Body of pancreas (tissue), 4 donors: Measurements from ENCODE around the gene TRIM56.

Experiments used
- POLR2A ChIP-seq, 3 donors: fragments of 450-650 bp; IDR thresholded peaks; one replicate each; pipeline ENCODE4 v1.6.1; 2016; ENCODE audit warnings: antibody characterized with exemption in 3 of 3, mild to moderate bottlenecking in 2 of 3
- TF ChIP-seq, protein P1 (sequence below), 7 experiments: fragments of 450-650 bp in 4 of 7; fragments of 200-600 bp in 3 of 7; sonication (generic) in 3 of 7; IDR thresholded peaks; one replicate each; pipeline ENCODE4 v1.5.1; 2016 to 2019; ENCODE audit warnings: antibody characterized with exemption in 7 of 7

DNA sequence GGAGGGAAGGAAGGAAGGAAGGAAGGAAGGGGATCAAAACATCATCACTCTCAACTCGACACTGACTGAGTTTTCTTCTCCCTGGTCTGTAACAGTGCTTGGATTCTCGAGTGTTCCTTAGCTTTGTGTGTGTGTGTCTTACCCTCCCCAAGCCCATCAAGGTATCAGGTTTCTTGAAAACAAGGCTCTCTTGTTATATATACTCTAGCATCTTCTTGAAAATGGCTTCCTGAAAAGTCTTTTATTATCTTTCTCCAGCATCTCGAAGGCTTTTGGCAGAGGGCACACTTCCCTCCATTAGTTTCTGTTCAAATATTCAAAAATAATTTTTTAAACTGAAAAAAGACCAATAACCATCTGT is 55.0 kb downstream of the TRIM56 start:
- TF ChIP-seq, protein P1, sequence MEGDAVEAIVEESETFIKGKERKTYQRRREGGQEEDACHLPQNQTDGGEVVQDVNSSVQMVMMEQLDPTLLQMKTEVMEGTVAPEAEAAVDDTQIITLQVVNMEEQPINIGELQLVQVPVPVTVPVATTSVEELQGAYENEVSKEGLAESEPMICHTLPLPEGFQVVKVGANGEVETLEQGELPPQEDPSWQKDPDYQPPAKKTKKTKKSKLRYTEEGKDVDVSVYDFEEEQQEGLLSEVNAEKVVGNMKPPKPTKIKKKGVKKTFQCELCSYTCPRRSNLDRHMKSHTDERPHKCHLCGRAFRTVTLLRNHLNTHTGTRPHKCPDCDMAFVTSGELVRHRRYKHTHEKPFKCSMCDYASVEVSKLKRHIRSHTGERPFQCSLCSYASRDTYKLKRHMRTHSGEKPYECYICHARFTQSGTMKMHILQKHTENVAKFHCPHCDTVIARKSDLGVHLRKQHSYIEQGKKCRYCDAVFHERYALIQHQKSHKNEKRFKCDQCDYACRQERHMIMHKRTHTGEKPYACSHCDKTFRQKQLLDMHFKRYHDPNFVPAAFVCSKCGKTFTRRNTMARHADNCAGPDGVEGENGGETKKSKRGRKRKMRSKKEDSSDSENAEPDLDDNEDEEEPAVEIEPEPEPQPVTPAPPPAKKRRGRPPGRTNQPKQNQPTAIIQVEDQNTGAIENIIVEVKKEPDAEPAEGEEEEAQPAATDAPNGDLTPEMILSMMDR (IDR thresholded peaks at IDR 0.05) = no peak
- no peak for TF ChIP-seq POLR2A (IDR thresholded peaks at IDR 0.05)
